ENCODE measurements around the gene BRI3.

GRCh38 chr7:98301693-98302470, 20.4 kb downstream of the BRI3 start:
- TF ChIP-seq EZH2phosphoT487 (IDR thresholded peaks at IDR 0.05; ENCODE audit: insufficient read depth, low read depth): no peak
- no peak for TF ChIP-seq EZH2 (IDR thresholded peaks at IDR 0.05; ENCODE audit: insufficient read depth, poor library complexity, severe bottlenecking)
